ENCODE data around the gene FERD3L.

The FERD3L gene

DNA sequence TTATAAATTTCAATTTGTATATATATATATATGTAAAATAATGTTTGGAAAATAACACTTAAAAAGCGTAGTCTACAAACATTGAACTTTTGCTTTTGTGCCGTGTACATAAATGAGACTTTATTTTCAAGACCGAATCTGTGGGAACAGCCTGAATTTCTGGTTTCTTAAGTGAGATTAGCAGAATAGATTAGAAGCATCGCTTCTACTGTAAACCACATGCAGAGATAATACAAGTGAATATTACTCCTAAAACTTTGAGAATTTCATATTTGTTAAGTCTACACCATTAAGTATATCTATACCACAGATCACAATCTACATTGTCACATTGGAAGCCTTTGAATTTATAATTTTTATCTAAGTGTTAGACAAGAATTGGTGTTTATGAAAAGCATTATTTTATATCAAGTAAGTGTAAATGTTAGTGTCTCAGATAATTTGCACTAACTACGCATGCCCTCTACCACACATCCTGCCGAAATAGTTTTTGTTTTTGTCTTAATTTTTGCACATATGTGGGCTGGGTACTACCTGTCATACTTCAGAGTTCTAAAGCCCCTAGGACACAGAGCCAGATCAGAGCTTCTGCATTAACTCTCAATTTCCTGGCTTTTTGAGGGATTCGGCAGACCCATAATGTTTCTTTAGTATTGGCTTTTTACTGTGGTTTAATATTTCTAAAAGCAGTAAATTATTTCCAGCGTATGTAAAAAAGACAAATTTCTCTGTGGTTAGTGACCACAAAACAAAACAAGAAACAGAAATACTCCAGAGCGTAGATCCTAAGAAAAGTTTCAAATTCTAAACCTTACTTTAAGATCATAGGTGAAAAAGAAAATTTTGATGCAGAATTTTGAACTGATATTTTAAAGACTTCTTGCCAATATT, 47.8 kb downstream of the FERD3L start:
- no peak for DNase-seq

- DNase-seq: no peak
These were observed 49.8 kb downstream of the FERD3L start for GRCh38 chr7:19095353-19095860.
